Stimulated activated CD4-positive, alpha-beta T cell treated with anti-CD3 and anti-CD28 coated beads, Interleukin-15, amount 100 ng/mL, for 48 hours (primary cell): ENCODE measurements around the gene RAD54L.
"Not testable (repeated sequence)": the region's sequence is repeated elsewhere in the genome, so short reads cannot be mapped to it uniquely, and the experiment has no call there.

Source experiments
- DNase-seq, 2 donors: peaks; one replicate each; pipeline ENCODE4 v3.0.0-alpha.2; 2020; ENCODE audit warnings: low read depth in 2 of 2

The RAD54L gene

DNA sequence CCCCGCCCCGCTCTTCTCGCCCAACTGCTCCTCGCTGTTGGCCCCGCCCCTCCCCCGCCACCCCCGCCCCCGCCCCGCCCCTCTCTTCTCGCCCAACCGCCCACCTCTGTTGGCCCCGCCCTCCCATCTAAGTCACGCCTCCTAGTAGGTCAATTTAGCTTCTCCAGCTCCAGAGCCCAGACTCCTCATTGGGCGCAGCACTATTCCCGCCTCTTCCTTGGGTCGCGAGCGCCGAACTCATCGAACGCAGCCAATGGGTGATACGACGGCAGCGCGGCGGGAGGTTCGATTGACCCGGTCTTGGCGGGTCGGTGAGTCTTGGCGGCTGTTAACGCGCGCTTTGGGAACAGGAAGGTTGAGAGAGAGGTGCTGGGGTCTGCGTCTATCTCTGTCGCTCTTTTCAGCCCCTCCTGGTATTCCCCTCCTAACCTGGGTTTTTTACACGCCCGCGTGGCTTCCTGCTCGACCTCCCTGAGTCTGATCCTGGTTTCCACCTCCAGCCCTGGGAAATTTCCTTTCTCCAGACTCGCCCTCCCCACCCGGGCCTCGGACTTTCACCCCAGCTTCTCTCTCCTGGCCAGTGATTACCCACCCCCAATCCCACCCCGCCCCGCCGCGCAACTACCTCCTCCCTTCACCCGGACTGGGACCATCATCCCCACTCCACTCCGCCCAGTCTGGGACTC, at the start of gene RAD54L:
Gene RAD54L, plus strand, starts transcription at position 328 of the 686 bp plus-strand sequence. CDS start 643 bp downstream, outside the sequence.
- peak; percentile 97 to 98 for DNase-seq

DNA sequence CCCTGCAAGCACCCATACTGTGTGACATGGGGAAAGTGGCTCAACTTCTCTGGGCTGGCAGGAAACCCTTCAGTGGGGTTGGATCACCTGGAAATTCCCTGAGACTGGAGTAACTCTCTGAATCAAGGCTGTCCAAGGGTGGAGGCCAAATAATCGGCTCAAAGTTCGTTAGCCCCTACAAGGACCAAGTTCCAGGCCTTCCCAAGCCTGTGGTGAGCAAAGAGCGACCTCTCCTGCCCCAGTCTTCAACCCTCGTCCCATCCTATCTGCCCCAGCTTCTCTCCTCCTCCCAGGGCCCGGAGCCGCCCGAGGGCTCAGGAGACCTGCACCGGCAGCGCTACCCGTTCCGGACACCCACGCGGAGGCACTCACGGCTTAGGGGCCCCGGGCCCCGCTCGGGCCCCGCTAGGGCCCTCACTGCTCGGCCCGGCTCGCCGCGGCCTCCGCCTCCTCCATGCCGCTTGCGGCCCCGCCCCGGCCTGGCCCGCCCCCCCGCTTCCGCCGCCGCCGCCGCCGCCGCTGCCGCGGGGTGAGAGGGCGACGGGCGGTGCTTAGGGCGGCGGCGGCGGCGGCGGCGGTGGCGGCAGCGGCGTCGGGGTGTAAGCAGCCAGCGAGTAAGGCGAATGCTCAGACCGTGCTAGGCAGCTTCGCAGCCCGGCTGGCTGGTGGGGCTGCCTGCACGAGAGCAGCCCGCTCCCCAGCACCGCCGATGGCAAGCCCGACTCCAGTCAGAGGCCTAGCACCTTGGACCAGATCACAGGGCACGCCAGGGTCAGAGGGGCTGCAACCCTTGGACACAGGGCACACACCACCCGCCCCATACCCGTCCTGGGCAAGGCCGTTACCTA, 49.4 kb upstream of the RAD54L start, which contains the start of gene POMGNT1:
Gene POMGNT1, minus strand, starts transcription at position 471 of the 848 bp plus-strand sequence. CDS start 613 bp downstream, outside the sequence.
- DNase-seq = peak; percentile 43 to 70

DNA sequence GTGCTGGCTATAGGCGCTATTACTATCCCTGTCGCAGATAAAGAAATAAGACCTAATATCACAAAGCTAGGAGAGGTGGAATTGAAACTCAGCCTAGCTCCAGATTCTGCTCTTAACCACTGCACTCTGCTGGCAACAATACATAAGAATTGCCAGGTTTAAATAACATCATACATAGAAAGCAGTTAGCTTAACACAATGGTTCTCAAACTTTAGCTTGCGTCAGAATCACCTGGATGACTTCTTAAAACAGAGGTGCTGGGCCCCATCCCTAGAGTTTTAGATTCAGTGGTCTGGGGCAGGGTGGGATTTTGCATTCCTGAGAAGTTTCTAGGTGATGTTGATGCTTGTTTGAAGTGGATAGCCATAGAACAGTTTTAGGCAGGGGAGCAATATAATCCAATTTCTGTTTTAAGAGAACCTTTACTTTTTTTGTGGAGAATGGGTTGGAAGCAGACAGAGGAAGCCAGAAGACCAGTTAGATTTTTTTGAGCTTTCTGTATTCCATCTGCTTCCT, 48.3 kb upstream of the RAD54L start:
- no peak for DNase-seq

DNA sequence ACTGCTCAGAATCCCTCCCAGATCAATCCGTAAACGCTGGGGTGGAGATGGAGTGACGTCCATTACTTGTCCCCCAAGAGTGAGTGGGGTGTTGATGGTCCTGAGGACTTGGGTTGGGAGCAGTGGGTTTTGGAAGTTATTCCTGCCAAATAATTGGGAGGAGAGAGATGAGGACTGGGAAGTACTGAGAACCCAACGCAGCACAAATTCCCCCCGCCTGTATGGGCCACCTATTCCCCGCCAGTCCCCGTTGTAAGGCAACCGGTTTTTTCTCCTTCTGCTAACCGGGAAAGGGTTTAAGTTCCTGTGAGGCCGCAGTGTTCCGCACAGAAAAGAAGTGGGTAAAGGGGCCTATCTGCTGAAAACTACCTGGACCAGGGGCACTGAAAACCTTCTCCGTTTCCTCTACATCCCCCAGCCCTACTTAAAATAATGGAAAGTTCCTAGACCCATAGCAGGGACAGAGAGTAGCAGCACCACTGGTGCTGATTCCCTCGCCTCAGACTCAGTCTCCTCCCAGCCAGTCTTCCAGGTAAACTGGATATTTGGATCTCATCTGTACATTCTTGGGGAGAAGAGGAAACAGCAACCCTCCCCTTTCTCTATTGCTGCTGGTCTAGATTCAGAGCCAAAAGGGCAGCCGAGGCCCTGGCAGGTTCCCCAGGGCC, 43.7 kb upstream of the RAD54L start:
- DNase-seq = no peak

DNA sequence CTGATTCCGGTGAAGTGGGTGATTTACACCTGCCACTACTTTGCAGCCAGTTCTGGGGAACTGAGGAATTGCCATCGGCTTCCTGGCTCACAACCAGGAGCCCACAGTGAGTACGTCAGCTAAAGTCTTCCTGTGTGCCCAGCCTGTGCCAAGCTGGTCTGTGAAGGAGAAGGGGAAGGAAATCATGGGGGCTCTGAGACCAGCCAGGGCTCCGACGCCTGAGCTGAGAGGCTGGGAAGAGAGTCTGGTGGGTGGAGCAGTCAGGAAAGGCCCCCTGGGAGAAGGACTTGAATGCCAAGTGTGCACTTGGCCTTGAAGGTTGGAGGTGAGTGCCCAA, 43.2 kb upstream of the RAD54L start:
- DNase-seq = no peak

DNA sequence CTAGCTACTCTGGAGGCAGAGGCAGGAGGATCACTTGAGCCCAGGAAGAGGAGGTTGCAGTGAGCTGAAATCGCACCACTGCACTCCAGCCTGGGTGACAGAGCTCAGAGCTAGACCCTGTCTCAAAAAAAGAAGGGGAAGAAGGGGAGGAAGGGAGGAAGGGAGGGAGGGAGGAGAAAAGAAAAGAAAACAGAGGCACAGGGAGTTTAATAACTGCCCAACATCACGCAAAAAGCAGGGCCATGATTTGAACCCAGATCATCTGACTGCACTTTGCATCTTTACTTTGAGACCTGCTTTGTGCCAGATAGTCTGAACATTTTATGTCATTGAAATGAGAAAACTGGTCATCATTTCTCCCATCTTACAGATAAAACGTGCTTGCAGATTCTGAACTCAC, 42.4 kb upstream of the RAD54L start:
- DNase-seq = no peak

DNA sequence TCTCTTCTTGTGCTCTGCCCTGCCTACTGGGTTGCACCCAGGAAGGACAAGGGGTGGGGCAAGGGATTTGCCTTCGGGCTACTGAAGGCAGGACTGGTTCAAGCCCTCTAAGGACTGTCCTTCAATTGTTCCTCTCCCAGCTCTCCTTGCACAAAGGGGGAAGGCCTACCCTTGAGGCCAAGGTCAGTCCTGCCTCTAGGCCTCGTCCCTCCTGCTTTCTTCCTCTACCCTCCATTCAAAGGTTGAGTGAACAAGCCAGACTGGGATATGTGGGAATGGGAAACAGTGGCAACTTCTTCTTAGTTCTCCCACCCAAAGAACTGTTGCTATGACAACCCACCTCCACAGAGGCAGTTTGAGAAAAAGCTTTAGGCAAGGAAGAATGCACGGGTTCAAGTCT, 41.8 kb upstream of the RAD54L start:
- no peak for DNase-seq

DNA sequence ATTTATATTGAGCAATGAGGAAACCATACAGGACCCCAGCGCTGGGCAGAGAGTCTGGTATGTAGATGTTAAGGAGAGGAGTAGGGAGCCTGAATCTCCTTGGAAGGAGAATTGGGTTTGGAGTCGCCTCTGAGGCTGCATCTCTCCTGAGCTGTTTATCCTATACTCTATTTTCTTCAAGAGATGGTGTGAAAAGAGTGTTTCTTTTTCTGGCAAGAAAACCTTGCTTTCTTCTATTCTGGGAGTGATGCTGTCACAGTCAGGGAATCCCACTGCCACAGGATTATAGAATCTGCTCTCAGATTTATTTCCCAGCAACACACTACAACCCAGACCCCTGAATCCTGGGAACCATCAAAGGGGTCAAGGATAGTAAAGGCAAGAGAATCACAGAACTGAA, 41.2 kb upstream of the RAD54L start:
- DNase-seq = no peak

DNA sequence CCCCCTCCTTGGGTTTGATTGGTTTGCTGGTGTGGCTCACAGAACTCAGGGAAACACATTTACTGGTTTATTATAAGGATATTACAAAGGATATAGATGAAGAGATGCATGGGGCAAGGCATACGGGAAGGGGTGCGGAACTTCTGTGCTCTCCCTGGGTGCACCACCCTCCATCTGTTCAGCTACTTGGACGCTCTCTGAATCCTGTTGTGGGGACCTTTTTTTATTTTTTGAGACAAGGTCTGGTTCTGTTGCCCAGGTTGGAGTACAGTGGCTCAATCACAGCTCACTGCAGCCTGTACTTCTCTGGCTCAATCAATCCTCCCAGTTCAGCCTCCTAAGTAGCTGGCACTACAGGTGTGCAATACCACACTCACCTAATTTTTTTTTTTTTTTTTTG, 37.0 kb upstream of the RAD54L start:
- DNase-seq = no peak

DNA sequence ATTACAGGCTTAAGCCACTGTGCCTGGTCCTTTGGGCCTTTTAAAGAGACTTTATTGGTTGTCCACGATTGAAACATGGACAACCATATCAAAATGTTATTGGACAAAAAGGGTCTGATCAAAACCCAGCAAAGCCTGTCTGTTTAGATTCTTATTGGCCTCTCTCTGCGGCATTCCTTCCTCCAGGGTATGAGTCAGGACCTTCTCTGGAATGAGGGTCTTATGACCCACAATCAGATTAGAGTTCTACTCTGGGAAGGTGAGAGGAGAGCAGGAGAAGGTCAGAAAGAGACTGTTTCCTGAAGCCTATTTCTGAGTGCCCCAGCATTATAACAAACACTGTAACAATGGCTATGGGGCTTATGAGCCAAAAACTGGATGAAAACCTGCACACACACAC, 36.5 kb upstream of the RAD54L start:
- no peak for DNase-seq

DNA sequence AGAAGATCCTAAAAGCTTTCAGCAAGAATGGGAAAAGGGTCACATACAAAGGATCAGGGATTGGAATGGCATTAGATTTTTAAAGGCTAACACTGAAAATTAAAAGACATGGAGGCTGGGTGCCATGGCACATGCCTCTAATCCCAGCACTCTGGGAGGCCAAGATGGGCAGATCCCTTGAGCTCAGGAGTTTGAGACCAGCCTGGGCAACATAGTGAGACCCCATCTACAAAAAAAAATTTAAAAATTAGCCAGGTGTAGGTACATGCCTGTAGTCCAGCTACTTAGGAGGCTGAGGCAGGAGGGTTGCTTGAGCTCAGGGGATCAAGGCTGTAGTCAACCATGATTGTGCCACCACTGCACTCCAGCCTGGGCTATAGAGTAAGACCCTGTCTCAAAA, 32.1 kb upstream of the RAD54L start:
- no peak for DNase-seq

DNA sequence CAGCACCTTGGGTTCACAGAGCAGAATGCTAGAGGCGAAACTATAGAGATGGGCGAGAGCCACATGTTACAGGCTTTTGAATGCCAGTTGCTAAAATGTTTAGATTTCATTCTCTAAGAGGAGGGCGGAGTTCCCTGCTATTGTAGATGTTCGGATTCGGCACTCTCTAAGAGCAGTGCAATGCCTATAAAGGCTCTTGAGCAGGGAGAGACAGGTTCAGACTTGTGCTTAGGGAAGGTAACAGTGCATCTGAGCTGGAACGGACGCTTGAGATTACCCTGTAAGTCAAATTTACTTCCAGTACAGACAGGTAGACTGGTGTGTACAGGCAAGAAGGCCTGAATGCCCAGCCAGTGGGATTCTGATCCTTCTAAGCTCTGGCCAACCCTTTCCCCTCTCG, 29.1 kb upstream of the RAD54L start:
- no peak for DNase-seq

DNA sequence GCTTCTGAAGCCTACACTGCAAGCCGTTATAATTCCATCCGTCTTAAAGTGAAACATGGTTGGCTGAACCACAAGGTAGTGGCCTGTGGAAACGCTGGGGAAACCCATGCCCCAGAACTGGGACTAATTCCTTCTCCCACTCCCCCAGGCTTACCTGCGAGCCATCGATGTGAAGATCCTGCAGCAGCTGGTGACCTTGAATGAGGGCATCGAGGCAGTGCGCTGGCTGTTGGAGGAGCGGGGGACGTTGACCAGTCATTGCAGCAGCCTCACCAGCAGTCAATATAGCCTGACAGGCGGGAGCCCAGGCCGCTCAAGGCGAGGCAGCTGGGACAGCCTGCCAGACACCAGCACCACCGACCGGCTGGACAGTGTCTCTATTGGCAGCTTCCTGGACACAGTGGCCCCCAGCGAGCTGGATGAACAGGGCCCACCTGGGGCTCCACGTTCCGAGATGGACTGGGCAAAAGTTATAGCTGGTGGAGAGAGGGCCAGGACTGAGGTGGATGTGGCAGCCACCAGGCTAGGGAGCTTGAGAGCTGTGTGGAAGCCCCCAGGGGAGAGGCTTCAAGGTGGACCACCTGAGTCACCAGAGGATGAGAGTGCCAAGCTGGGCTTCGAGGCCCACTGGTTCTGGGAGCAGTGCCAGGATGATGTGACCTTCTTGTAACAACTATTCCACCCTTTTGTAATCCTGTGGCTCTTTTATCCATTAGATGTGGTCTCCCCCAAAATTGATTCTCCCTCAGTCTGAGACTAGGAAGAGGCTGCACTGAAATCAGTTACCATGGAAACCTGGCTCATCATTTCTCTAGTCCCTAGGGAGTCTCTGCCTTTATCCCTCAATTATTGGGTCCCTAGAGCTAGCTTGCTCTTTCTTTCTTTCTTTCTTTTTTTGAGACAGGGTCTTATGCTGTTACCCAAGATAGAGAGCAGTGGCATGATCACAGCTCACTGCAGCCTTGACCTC, 27.7 kb upstream of the RAD54L start:
- DNase-seq = no peak

DNA sequence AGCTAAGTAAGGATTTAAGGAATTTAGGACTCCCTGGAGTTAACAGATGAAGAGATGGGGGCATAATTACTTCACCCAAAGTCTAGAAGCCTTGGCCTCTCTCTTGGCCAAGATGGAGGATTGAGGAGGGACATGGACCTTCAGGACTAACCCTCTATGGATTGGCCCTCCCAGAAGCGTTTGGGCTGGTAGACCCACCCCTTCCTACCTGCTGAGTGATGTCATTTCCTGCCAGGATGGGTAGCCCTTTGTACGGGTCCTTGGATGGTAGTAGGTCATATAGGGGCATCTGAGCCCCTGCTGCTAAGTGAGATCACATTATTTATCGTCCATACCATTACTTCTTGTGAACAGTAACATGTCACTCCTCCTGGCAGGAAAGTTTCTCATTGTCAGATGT, 26.8 kb upstream of the RAD54L start:
- no peak for DNase-seq

DNA sequence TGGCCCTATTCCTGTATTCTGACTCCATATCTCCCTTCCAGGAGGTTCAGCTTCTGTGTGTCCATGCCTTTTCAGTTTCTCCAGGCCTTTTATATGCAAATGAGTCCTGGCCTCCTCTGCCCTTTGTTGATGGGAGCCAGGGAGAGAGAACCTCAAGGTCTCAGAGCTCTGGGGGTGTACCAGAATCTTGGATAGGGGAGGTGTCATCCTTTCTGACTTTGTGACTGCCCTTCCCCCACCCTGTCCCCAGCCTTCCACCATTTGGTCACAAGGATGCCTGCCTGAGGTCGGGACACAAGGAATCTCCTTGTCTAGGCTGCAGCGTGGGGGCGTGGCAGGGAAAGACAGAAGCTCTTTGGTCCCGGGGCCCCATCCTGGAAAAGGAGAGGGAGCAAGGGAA, 25.8 kb upstream of the RAD54L start:
- no peak for DNase-seq

DNA sequence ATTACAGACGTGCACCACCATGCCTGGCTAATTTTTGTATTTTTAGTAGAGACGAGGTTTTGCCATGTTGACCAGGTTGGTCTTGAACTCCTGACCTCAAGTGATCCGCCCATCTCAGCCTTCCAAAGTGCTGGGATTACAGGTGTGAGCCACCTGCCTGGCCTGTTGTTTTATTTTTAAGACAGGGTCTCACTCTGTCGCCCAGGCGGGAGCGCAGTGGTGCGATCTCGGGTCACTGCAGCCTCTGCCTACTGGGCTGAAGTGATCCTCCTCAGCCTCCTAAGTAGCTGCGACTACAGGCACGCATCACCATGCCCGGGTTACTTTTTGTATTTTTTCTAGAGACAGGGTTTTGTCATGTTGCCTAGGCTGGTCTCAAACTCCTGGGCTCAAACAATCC, 24.5 kb upstream of the RAD54L start:
- DNase-seq = not testable (repeated sequence)

DNA sequence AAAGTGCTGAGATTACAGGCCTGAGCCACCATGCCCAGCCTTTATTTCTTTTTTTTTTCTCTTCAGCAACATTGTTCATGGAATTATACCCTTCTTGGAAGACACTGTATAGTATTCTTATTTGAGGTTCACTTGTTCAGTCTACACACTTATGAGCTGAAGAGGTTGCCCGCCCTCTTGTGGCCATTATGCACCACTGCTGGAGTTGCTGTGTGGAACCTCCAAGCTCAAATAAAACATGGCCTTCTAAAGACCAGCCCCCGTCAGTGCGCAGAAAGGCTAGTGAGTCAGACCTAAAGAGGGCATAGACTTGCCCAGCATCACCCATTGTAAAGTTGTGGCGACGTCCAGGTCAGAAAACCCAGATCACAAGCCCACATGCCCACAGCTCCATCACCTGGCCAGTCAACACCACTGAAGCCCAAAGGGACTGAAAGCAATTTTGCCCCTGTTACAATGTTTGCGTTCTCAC, 24.1 kb upstream of the RAD54L start:
- DNase-seq = peak; percentile 40 to 44

DNA sequence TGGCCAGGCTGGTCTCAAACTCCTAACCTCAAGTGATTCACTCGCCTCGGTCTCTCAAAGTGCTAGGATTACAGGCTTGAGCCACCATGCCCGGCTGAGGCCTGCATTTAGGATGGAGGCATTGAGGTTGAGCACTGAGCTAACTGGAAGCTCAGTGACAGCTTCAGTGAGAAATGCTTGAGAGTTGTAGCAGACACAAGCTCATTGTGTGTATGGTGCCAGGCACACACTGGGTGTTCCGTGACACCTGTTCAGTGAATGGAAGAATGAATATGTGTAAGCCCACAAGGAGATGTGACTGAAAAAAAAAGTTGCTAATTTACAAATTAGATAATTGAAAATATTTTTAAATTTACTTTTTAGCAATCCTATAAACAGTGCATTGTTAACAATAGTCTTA, 22.6 kb upstream of the RAD54L start:
- DNase-seq = no peak

DNA sequence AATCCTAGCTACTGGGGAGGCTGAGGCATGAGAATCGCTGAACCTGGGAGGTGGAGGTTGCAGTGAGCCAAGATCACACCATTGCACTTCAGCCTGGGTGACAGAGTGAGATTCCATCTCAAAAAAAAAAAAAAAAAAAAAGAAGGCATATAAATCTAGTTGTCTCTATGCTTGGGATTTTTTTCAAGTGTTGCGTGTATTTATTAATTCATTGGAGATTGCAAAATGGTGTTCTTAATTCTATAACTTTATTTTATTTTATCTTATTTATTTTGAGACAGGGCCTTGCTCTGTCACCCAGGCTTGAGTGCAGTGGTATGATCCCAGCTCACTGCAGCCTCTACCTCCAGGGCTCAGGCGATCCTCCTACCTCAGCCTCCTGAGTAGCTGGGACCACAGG, 16.3 kb upstream of the RAD54L start:
- DNase-seq = not testable (repeated sequence)

DNA sequence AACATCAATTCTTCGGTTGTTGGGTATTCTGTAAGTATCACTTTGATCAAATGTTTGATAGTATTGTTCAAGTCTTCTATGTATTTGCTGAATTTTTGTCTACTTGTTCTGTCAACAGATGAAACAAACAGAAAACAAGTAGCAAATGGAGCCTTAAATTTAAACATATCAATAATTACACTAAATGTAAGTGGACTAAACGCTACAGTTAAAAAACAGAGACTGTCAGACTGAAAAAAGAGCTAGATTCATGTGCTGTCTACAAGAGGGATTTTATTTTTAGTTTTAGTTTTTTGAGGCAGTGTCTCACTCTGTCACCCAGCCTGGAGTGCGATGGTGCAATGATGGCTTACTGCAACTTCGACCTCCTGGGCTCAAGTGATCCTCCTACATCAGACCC, 10.7 kb upstream of the RAD54L start:
- DNase-seq = no peak

DNA sequence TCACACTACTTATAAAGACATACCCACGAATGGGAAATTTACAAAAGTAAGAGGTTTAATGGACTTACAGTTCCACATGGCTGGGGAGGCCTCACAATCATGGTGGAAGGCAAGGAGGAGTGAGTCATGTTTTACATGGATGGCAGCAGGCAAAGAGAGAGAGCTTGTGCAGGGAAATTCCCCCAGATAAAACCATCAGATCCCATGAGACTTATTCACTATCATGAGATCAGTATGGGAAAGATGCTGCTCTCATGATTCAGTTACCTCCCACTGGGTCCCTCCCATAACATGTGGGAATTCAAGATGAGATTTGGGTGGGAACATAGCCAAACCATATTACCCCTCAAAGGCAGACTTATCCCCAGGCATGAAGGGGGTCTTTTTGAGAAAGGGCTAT, 8.7 kb upstream of the RAD54L start:
- DNase-seq = not testable (repeated sequence)
